Endothelial cell (in vitro differentiated cells): ENCODE data around the gene CCNT2. TPM values are rescaled to one million over a fixed set of nuclear protein-coding genes. Genes with fewer than 3 reads are reported as not detected.
A peak's percentile ranks its signal among the peaks of the same experiment; 100 is the strongest.

Source experiments
- DNase-seq: peaks from one replicate; pipeline ENCODE4 v3.0.0; 2021; ENCODE audit warnings: low spot score
- H3K27ac Mint-ChIP-seq: one replicate; pipeline ENCODE4 v1.8.0; 2021; ENCODE audit warnings: mixed read lengths, inconsistent platforms; ENCODE audit not compliant: unreplicated experiment
- H3K27me3 Mint-ChIP-seq: one replicate; pipeline ENCODE4 v1.8.0; 2021; ENCODE audit warnings: mild to moderate bottlenecking, moderate library complexity, mixed read lengths, inconsistent platforms; ENCODE audit not compliant: unreplicated experiment
- H3K36me3 Mint-ChIP-seq: one replicate; pipeline ENCODE4 v1.8.0; 2021; ENCODE audit warnings: mild to moderate bottlenecking, low read depth, mixed read lengths, inconsistent platforms; ENCODE audit not compliant: unreplicated experiment
- H3K4me1 Mint-ChIP-seq: one replicate; pipeline ENCODE4 v1.8.0; 2021; ENCODE audit warnings: mild to moderate bottlenecking, mixed read lengths, inconsistent platforms; ENCODE audit not compliant: unreplicated experiment
- H3K4me3 Mint-ChIP-seq: one replicate; pipeline ENCODE4 v1.8.0; 2021; ENCODE audit warnings: mild to moderate bottlenecking, mixed read lengths, inconsistent platforms; ENCODE audit not compliant: unreplicated experiment
- H3K9me3 Mint-ChIP-seq: one replicate; pipeline ENCODE4 v1.8.0; 2021; ENCODE audit warnings: mixed read lengths, inconsistent platforms; ENCODE audit not compliant: unreplicated experiment
- CTCF ChIP-seq: fragments of 200-600 bp; sonication (generic); IDR thresholded peaks from one replicate; pipeline ENCODE4 v1.5.0; 2021; ENCODE audit warnings: antibody characterized with exemption; ENCODE audit not compliant: unreplicated experiment
- total RNA-seq: library from RNA; stranded (reverse); fragmentation: NEBNext Ultra II Directional; extraction: Animal tissue kit (Norgen Biotek cat#: 25700); gene quantifications from one replicate; pipeline ENCODE4 v1.2.1, GENCODE V29; 2021; ENCODE audit not compliant: unreplicated experiment

The CCNT2 gene
- total RNA-seq, 1 donor from 2014 or later = 49.5 TPM

GRCh38 chr2:134919341-134920210 is 954 bp downstream of the CCNT2 start:
- peaks cover 14% of the 10 kb centered on the region for H3K27me3 Mint-ChIP-seq
- peaks cover 20% of the 10 kb centered on the region for H3K4me1 Mint-ChIP-seq
- peaks cover 17% of the 10 kb centered on the region for H3K36me3 Mint-ChIP-seq
- no peaks in the 10 kb centered on the region for H3K9me3 Mint-ChIP-seq
- peak overlapping the region; percentile 99 for H3K4me3 Mint-ChIP-seq
- peak; percentile 26 for DNase-seq
- TF ChIP-seq CTCF = no peak
- H3K27ac Mint-ChIP-seq = peak overlapping the region; percentile 99

GRCh38 chr2:134924912-134925311 is 6.3 kb downstream of the CCNT2 start:
- Mint-ChIP-seq H3K27me3 (peaks cover 2% of the 10 kb centered on the region), H3K4me3 (no peak overlapping the region), H3K4me1 (peaks cover 15% of the 10 kb centered on the region), H3K27ac (no peak overlapping the region), H3K36me3 (peaks cover 8% of the 10 kb centered on the region), H3K9me3 (no peaks in the 10 kb centered on the region)
- no peak for DNase-seq
- TF ChIP-seq CTCF = no peak

GRCh38 chr2:134926231-134926931 is 7.8 kb downstream of the CCNT2 start:
- no peaks in the 10 kb centered on the region for H3K9me3 Mint-ChIP-seq
- peak overlapping the region; percentile 21 for H3K27ac Mint-ChIP-seq
- no peak for DNase-seq
- no peak overlapping the region for H3K4me3 Mint-ChIP-seq
- TF ChIP-seq CTCF = no peak
- H3K27me3 Mint-ChIP-seq = peaks cover 2% of the 10 kb centered on the region
- H3K36me3 Mint-ChIP-seq = peaks cover 8% of the 10 kb centered on the region
- H3K4me1 Mint-ChIP-seq = peaks cover 11% of the 10 kb centered on the region

GRCh38 chr2:134927195-134927594 is 8.6 kb downstream of the CCNT2 start:
- Mint-ChIP-seq H3K4me1 (peaks cover 11% of the 10 kb centered on the region), H3K36me3 (peaks cover 8% of the 10 kb centered on the region)

More at GRCh38 chr2:134927195-134927594, 8.6 kb downstream of the CCNT2 start:
- peaks cover 2% of the 10 kb centered on the region for H3K27me3 Mint-ChIP-seq
- DNase-seq = no peak
- no peak overlapping the region for H3K4me3 Mint-ChIP-seq
- peak overlapping the region; percentile 42 for H3K27ac Mint-ChIP-seq
- no peak for TF ChIP-seq CTCF
- no peaks in the 10 kb centered on the region for H3K9me3 Mint-ChIP-seq
